GM19455 (cell line): Measurements from ENCODE around the gene CSMD2.
"Not testable (repeated sequence)": the region's sequence is repeated elsewhere in the genome, so short reads cannot be mapped to it uniquely, and the experiment has no call there.

ENCODE experiments used
- ATAC-seq: cut with Tn5 transposase; IDR thresholded peaks from one replicate; pipeline ENCODE4 v1.9.1; 2021; ENCODE audit not compliant: unreplicated experiment

Gene CSMD2

GRCh38 chr1:34113362-34113761 lies 51.7 kb downstream of the CSMD2 start:
- ATAC-seq, result no peak

- no peak for ATAC-seq
These were observed 56.3 kb downstream of the CSMD2 start for GRCh38 chr1:34108711-34109110.

- no peak for ATAC-seq
These were observed 56.8 kb downstream of the CSMD2 start for GRCh38 chr1:34108269-34108668.

- no peak for ATAC-seq
These were observed 63.9 kb downstream of the CSMD2 start for GRCh38 chr1:34101151-34101550.

- ATAC-seq, result no peak
These were observed 64.7 kb downstream of the CSMD2 start for GRCh38 chr1:34100332-34100731.

GRCh38 chr1:34092399-34092798 lies 72.6 kb downstream of the CSMD2 start:
- not testable (repeated sequence) for ATAC-seq

- no peak for ATAC-seq
These were observed 75.3 kb downstream of the CSMD2 start for GRCh38 chr1:34089731-34090130.

GRCh38 chr1:34087986-34088385 lies 77.0 kb downstream of the CSMD2 start:
- no peak for ATAC-seq

- no peak for ATAC-seq
These were observed 78.5 kb downstream of the CSMD2 start for GRCh38 chr1:34086561-34086960.

GRCh38 chr1:34083974-34084373 lies 81.1 kb downstream of the CSMD2 start:
- ATAC-seq, result no peak

- ATAC-seq, result not testable (repeated sequence)
These were observed 82.9 kb downstream of the CSMD2 start for GRCh38 chr1:34082085-34082670.

- no peak for ATAC-seq
These were observed 86.6 kb downstream of the CSMD2 start for GRCh38 chr1:34078383-34078782.

GRCh38 chr1:34075576-34075975 lies 89.5 kb downstream of the CSMD2 start:
- ATAC-seq, result no peak

- ATAC-seq, result no peak
These were observed 91.9 kb downstream of the CSMD2 start for GRCh38 chr1:34073028-34073695.

- no peak for ATAC-seq
These were observed 94.7 kb downstream of the CSMD2 start for GRCh38 chr1:34070201-34070836.

GRCh38 chr1:34066981-34067603 lies 97.9 kb downstream of the CSMD2 start:
- ATAC-seq, result no peak

- ATAC-seq, result no peak
These were observed 98.9 kb downstream of the CSMD2 start for GRCh38 chr1:34066166-34066565.

GRCh38 chr1:34065498-34065897 lies 99.5 kb downstream of the CSMD2 start:
- no peak for ATAC-seq

- ATAC-seq, result no peak
These were observed 104.1 kb downstream of the CSMD2 start for GRCh38 chr1:34060901-34061415.

- no peak for ATAC-seq
These were observed 104.8 kb downstream of the CSMD2 start for GRCh38 chr1:34060187-34060730.

- no peak for ATAC-seq
These were observed 107.5 kb downstream of the CSMD2 start for GRCh38 chr1:34057347-34058130.
